Neural cell (in vitro differentiated cells): Measurements from ENCODE around the gene ANAPC5.

Experiments used
- CTCF ChIP-seq: fragments of 450-650 bp; IDR thresholded peaks from 2 replicates; pipeline ENCODE4 v1.5.1; 2014; ENCODE audit warnings: antibody characterized with exemption, mild to moderate bottlenecking, moderate library complexity; ENCODE audit not compliant: poor library complexity, severe bottlenecking
- EP300 ChIP-seq: fragments of 450-650 bp; conservative IDR thresholded peaks from 2 replicates; pipeline ENCODE4 v1.6.1; 2014; ENCODE audit warnings: antibody characterized with exemption, mild to moderate bottlenecking, moderate library complexity; ENCODE audit not compliant: poor library complexity, severe bottlenecking
- EZH2 ChIP-seq: fragments of 200-600, 300-800 bp; shearing (Covaris generic), sonication (generic); IDR thresholded peaks from 2 replicates; pipeline ENCODE4 v1.6.1; 2014; ENCODE audit warnings: antibody characterized with exemption, low read length, borderline replicate concordance, mild to moderate bottlenecking; ENCODE audit not compliant: insufficient read depth, poor library complexity, severe bottlenecking
- POLR2AphosphoS5 ChIP-seq: IDR thresholded peaks from 2 replicates; pipeline ENCODE4 v1.6.1; 2012
- RAD21 ChIP-seq: fragments of 450-650 bp; conservative IDR thresholded peaks from 2 replicates; pipeline ENCODE4 v1.6.1; 2014; ENCODE audit warnings: antibody characterized with exemption, mild to moderate bottlenecking, moderate library complexity
- SMC3 ChIP-seq: fragments of 450-650 bp; conservative IDR thresholded peaks from 2 replicates; pipeline ENCODE4 v1.6.1; 2014; ENCODE audit warnings: antibody characterized with exemption, mild to moderate bottlenecking, moderate library complexity; ENCODE audit not compliant: poor library complexity

- no peak for TF ChIP-seq CTCF
- no peak for TF ChIP-seq POLR2AphosphoS5
- TF ChIP-seq SMC3, result no peak
- TF ChIP-seq RAD21, result no peak
- no peak for TF ChIP-seq EZH2
- no peak for TF ChIP-seq EP300
Observed at GRCh38 chr12:121323908-121324307, 28.3 kb downstream of the ANAPC5 start.
